WTC11 (cell line): Measurements from ENCODE around the gene UNCX.

Experiments
- HMGA2 ChIP-seq: fragments of 250-450 bp; sonication (Bioruptor Pico); IDR thresholded peaks from 2 replicates; pipeline ENCODE4 v1.4.0; 2021; ENCODE audit warnings: mild to moderate bottlenecking, moderate library complexity
- NR3C1 ChIP-seq: sonication (generic); formaldehyde crosslinking; conservative IDR thresholded peaks from 2 replicates; pipeline ENCODE4 v1.8.1; 2023; ENCODE audit warnings: low read depth, mild to moderate bottlenecking, missing genetic modification reagents
- TCF7 ChIP-seq: sonication (generic); formaldehyde crosslinking; IDR thresholded peaks from 2 replicates; pipeline ENCODE4 v1.8.0; 2022; ENCODE audit warnings: mild to moderate bottlenecking, low read depth, missing genetic modification reagents, moderate library complexity
- TEAD1 ChIP-seq: sonication (generic); formaldehyde crosslinking; IDR thresholded peaks from 2 replicates; pipeline ENCODE4 v1.8.0; 2022; ENCODE audit warnings: mild to moderate bottlenecking, missing genetic modification reagents
- ZBTB21 ChIP-seq: sonication (generic); formaldehyde crosslinking; IDR thresholded peaks from 2 replicates; pipeline ENCODE4 v1.8.1; 2023; ENCODE audit warnings: mild to moderate bottlenecking, missing genetic modification reagents, borderline replicate concordance
- ZNF416 ChIP-seq: fragments of 250-450 bp; sonication (Bioruptor Pico); IDR thresholded peaks from 2 replicates; pipeline ENCODE4 v1.9.0; 2021; ENCODE audit warnings: mild to moderate bottlenecking, inconsistent platforms
- TF ChIP-seq, protein P1 (sequence below): fragments of 200-600 bp; IDR thresholded peaks from 2 replicates; pipeline ENCODE4 v1.8.0; 2022; ENCODE audit warnings: antibody characterized with exemption
- TF ChIP-seq, protein P2 (sequence below): fragments of 250-450 bp; sonication (Bioruptor Pico); IDR thresholded peaks from 2 replicates; pipeline ENCODE4 v1.9.0; 2021; ENCODE audit warnings: mild to moderate bottlenecking
- TF ChIP-seq, protein P3 (sequence below): sonication (generic); formaldehyde crosslinking; IDR thresholded peaks from 2 replicates; pipeline ENCODE4 v1.8.1; 2023; ENCODE audit warnings: mild to moderate bottlenecking, missing genetic modification reagents, moderate library complexity

DNA sequence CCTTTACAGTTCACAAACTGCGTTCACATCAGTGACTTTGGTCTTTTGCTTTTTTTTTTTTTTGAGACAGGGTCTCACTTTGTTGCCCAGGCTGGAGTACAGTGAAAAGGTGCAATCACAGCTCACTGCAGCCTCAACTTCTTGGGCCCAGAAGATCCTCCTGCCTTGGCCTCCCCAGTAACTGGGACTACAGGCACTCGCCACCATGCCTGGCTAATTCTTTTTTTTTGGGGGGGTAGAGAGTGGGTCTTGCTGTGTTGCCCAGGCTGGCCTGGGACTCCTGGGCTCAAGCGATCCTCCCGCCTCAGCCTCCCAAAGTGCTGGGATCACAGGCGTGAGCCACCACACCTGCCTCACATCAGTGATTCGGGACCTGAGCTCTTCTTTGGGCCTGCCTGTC, 35.7 kb upstream of the UNCX start:
- TF ChIP-seq, protein P1, sequence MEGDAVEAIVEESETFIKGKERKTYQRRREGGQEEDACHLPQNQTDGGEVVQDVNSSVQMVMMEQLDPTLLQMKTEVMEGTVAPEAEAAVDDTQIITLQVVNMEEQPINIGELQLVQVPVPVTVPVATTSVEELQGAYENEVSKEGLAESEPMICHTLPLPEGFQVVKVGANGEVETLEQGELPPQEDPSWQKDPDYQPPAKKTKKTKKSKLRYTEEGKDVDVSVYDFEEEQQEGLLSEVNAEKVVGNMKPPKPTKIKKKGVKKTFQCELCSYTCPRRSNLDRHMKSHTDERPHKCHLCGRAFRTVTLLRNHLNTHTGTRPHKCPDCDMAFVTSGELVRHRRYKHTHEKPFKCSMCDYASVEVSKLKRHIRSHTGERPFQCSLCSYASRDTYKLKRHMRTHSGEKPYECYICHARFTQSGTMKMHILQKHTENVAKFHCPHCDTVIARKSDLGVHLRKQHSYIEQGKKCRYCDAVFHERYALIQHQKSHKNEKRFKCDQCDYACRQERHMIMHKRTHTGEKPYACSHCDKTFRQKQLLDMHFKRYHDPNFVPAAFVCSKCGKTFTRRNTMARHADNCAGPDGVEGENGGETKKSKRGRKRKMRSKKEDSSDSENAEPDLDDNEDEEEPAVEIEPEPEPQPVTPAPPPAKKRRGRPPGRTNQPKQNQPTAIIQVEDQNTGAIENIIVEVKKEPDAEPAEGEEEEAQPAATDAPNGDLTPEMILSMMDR = no peak
- TF ChIP-seq TEAD1 (CRISPR knock-in tag) = no peak
- no peak for TF ChIP-seq HMGA2 (CRISPR knock-in tag)
- TF ChIP-seq, protein P2, sequence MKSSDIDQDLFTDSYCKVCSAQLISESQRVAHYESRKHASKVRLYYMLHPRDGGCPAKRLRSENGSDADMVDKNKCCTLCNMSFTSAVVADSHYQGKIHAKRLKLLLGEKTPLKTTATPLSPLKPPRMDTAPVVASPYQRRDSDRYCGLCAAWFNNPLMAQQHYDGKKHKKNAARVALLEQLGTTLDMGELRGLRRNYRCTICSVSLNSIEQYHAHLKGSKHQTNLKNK = no peak
- no peak for TF ChIP-seq ZNF416 (CRISPR knock-in tag)
- TF ChIP-seq, protein P3, sequence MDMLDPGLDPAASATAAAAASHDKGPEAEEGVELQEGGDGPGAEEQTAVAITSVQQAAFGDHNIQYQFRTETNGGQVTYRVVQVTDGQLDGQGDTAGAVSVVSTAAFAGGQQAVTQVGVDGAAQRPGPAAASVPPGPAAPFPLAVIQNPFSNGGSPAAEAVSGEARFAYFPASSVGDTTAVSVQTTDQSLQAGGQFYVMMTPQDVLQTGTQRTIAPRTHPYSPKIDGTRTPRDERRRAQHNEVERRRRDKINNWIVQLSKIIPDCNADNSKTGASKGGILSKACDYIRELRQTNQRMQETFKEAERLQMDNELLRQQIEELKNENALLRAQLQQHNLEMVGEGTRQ (CRISPR knock-in tag) = no peak
- TF ChIP-seq ZBTB21 (CRISPR knock-in tag) = no peak
- TF ChIP-seq NR3C1 (CRISPR knock-in tag) = no peak
- no peak for TF ChIP-seq TCF7
